Measurements from ENCODE around the gene SLC16A4.
A peak's percentile ranks its signal among the peaks of the same experiment; 100 is the strongest.
"Not testable (repeated sequence)": the region's sequence is repeated elsewhere in the genome, so short reads cannot be mapped to it uniquely, and the experiment has no call there.

SLC16A4 gene

GRCh38 chr1:110390692-110391245 is at the start of gene SLC16A4:
SLC16A4 (minus strand) TSS chr1:110391026; CDS start chr1:110389323, 1,703 bp downstream.
- DNase-seq (ENCODE audit: low spot score) = peak; percentile 29

- not testable (repeated sequence) for DNase-seq (ENCODE audit: low spot score)
These were observed 49.0 kb upstream of the SLC16A4 start for GRCh38 chr1:110439873-110440272.

GRCh38 chr1:110438893-110439292 is 48.1 kb upstream of the SLC16A4 start:
- no peak for DNase-seq (ENCODE audit: low spot score)

GRCh38 chr1:110437645-110438299 is 46.9 kb upstream of the SLC16A4 start:
- DNase-seq (ENCODE audit: low spot score) = not testable (repeated sequence)

GRCh38 chr1:110436635-110437034 is 45.8 kb upstream of the SLC16A4 start:
- DNase-seq (ENCODE audit: low spot score) = no peak

- DNase-seq (ENCODE audit: low spot score) = no peak
These were observed 44.1 kb upstream of the SLC16A4 start for GRCh38 chr1:110434946-110435345.

GRCh38 chr1:110433803-110434202 is 43.0 kb upstream of the SLC16A4 start:
- no peak for DNase-seq (ENCODE audit: low spot score)

- no peak for DNase-seq (ENCODE audit: low spot score)
These were observed 42.4 kb upstream of the SLC16A4 start for GRCh38 chr1:110433213-110433612.

- DNase-seq (ENCODE audit: low spot score) = no peak
These were observed 40.1 kb upstream of the SLC16A4 start for GRCh38 chr1:110430901-110431300.

GRCh38 chr1:110430366-110430765 is 39.5 kb upstream of the SLC16A4 start:
- DNase-seq (ENCODE audit: low spot score) = no peak

- DNase-seq (ENCODE audit: low spot score) = no peak
These were observed 38.1 kb upstream of the SLC16A4 start for GRCh38 chr1:110428946-110429345.

- no peak for DNase-seq (ENCODE audit: low spot score)
These were observed 36.0 kb upstream of the SLC16A4 start for GRCh38 chr1:110426854-110427253.

- DNase-seq (ENCODE audit: low spot score) = no peak
These were observed 34.9 kb upstream of the SLC16A4 start for GRCh38 chr1:110425612-110426152.

- DNase-seq (ENCODE audit: low spot score) = no peak
These were observed 34.1 kb upstream of the SLC16A4 start for GRCh38 chr1:110424699-110425611.

- peak; percentile 51 for DNase-seq (ENCODE audit: low spot score)
These were observed 30.3 kb upstream of the SLC16A4 start for GRCh38 chr1:110420874-110421793.

GRCh38 chr1:110420023-110420662 is 29.3 kb upstream of the SLC16A4 start:
- no peak for DNase-seq (ENCODE audit: low spot score)

- no peak for DNase-seq (ENCODE audit: low spot score)
These were observed 27.9 kb upstream of the SLC16A4 start for GRCh38 chr1:110418729-110419128.

- not testable (repeated sequence) for DNase-seq (ENCODE audit: low spot score)
These were observed 22.2 kb upstream of the SLC16A4 start for GRCh38 chr1:110413045-110413444.

- DNase-seq (ENCODE audit: low spot score) = peak; percentile 58
These were observed 21.8 kb upstream of the SLC16A4 start for GRCh38 chr1:110412576-110412975.

GRCh38 chr1:110411173-110411735 is 20.4 kb upstream of the SLC16A4 start:
- DNase-seq (ENCODE audit: low spot score) = no peak

- no peak for DNase-seq (ENCODE audit: low spot score)
These were observed 18.5 kb upstream of the SLC16A4 start for GRCh38 chr1:110409316-110409715.

Data from hepatic stellate cell (primary cell).